H1 (cell line): Measurements from ENCODE around the gene NHEJ1. TPM values are rescaled to one million over a fixed set of nuclear protein-coding genes. Genes with fewer than 3 reads are reported as not detected.

Experiments used
- CTCF ChIA-PET: fragments of 300-600 bp; sonication (Branson Sonifier 250); formaldehyde crosslinking; loops from one replicate; lab custom pipeline; 2021; ENCODE audit not compliant: partially characterized antibody; lab: Charles Lee
- POLR2A ChIA-PET: fragments of 300-600 bp; sonication (Branson Sonifier 250); formaldehyde crosslinking; loops from one replicate; lab custom pipeline; 2021; ENCODE audit warnings: inconsistent platforms; ENCODE audit not compliant: partially characterized antibody; lab: Charles Lee
- DNase-seq, 2 experiments: peaks; one replicate each; pipeline versions ENCODE4 v3.0.0 to v3.0.0-alpha.2; 2010 to 2022; ENCODE audit warnings: low spot score in 2 of 2, low read depth in 1 of 2, mixed read lengths in 1 of 2
- FAIRE-seq: peaks from 2 replicates; lab custom pipeline; 2011; peaks lifted over from hg19 to GRCh38; lab: Jason Lieb, UNC
- H2AFZ ChIP-seq: 2 replicates; pipeline ENCODE4 v1.8.1; 2012; ENCODE audit warnings: low read length, inconsistent platforms
- H2AK5ac ChIP-seq: 2 replicates; pipeline ENCODE4 v1.6.1; 2013; ENCODE audit warnings: low read depth, low read length
- H2BK120ac ChIP-seq: replicated peaks from 2 replicates; pipeline ENCODE3; 2013; ENCODE audit warnings: low read depth, low read length, inconsistent platforms
- H2BK12ac ChIP-seq: 2 replicates; pipeline ENCODE4 v1.6.1; 2013; ENCODE audit warnings: low read depth, low read length
- H2BK15ac ChIP-seq: 2 replicates; pipeline ENCODE4 v1.6.1; 2013; ENCODE audit warnings: low read length
- H2BK20ac ChIP-seq: 2 replicates; pipeline ENCODE4 v1.6.1; 2013; ENCODE audit warnings: low read length
- H2BK5ac ChIP-seq: 2 replicates; pipeline ENCODE4 v1.6.1; 2013; ENCODE audit warnings: low read depth, low read length
- H3K14ac ChIP-seq: 2 replicates; pipeline ENCODE4 v1.6.1; 2013; ENCODE audit warnings: inconsistent platforms; ENCODE audit not compliant: insufficient read length
- H3K18ac ChIP-seq: 2 replicates; pipeline ENCODE4 v1.6.1; 2013; ENCODE audit warnings: low read length; ENCODE audit errors: extremely low read depth
- H3K23ac ChIP-seq: 2 replicates; pipeline ENCODE4 v1.6.1; 2013; ENCODE audit warnings: inconsistent platforms; ENCODE audit not compliant: insufficient read length
- H3K23me2 ChIP-seq: 2 replicates; pipeline ENCODE4 v1.6.1; 2013; ENCODE audit warnings: low read depth, low read length
- H3K27ac ChIP-seq: 2 replicates; pipeline ENCODE4 v1.6.1; 2011; ENCODE audit warnings: low read depth, low read length, inconsistent platforms
- H3K27me3 ChIP-seq, 4 experiments: replicated peaks in 1 of 4; 1 replicate in 1 of 4; 2 replicates in 3 of 4; pipeline versions ENCODE4 v1.6.1 to v1.8.1; 2011 to 2013; ENCODE audit warnings: low read length in 3 of 4, mild to moderate bottlenecking in 3 of 4, inconsistent platforms in 2 of 4, mixed read lengths in 2 of 4, moderate library complexity in 1 of 4; ENCODE audit not compliant: control insufficient read depth in 3 of 4, insufficient read depth in 3 of 4; ENCODE audit errors: extremely low read depth in 1 of 4
- H3K36me3 ChIP-seq, 4 experiments: 2 replicates each; pipeline versions ENCODE4 v1.6.1 to v1.8.1; 2011 to 2013; ENCODE audit warnings: mild to moderate bottlenecking in 4 of 4, low read length in 3 of 4, moderate library complexity in 2 of 4, control low read depth in 1 of 4, inconsistent platforms in 1 of 4; ENCODE audit not compliant: insufficient read depth in 4 of 4, control insufficient read depth in 2 of 4
- H3K4ac ChIP-seq: replicated peaks from 2 replicates; pipeline ENCODE3; 2013; ENCODE audit warnings: low read length, low read depth, mixed read lengths, inconsistent platforms; ENCODE audit not compliant: insufficient read length
- H3K4me1 ChIP-seq, 4 experiments: replicated peaks in 1 of 4; 1 replicate in 1 of 4; 2 replicates in 3 of 4; pipeline versions ENCODE4 v1.6.1 to v1.8.1; 2011 to 2013; ENCODE audit warnings: low read length in 3 of 4, inconsistent platforms in 2 of 4, mixed read lengths in 1 of 4; ENCODE audit not compliant: insufficient read depth in 4 of 4, control insufficient read depth in 3 of 4
- H3K4me2 ChIP-seq, 2 experiments: 2 replicates each; pipeline versions ENCODE4 v1.6.1 to v1.8.1; 2011 to 2013; ENCODE audit warnings: low read depth in 2 of 2, low read length in 2 of 2, control low read depth in 1 of 2, inconsistent platforms in 1 of 2, mild to moderate bottlenecking in 1 of 2; ENCODE audit not compliant: insufficient read depth in 1 of 2
- H3K4me3 ChIP-seq, 4 experiments: fragments of 200-600, 300-600 bp in 1 of 4; sonication (generic), shearing (Covaris generic), sonication (Bioruptor Twin) in 1 of 4; 2 replicates each; pipeline versions ENCODE4 v1.5.1 to v1.8.1; 2011 to 2016; ENCODE audit warnings: low read length in 4 of 4, low read depth in 3 of 4, control low read depth in 2 of 4, inconsistent platforms in 2 of 4, mild to moderate bottlenecking in 2 of 4, mixed read lengths in 1 of 4, moderate library complexity in 1 of 4; ENCODE audit not compliant: insufficient read depth in 2 of 4; ENCODE audit errors: extremely low read depth in 1 of 4
- H3K56ac ChIP-seq: replicated peaks from 2 replicates; pipeline ENCODE3; 2013; ENCODE audit warnings: low read depth, mild to moderate bottlenecking, mixed read lengths, low read length, inconsistent platforms; ENCODE audit not compliant: insufficient read length
- H3K79me1 ChIP-seq: 2 replicates; pipeline ENCODE4 v1.6.1; 2013; ENCODE audit warnings: low read depth, low read length, control low read depth
- H3K79me2 ChIP-seq, 2 experiments: 2 replicates each; pipeline versions ENCODE4 v1.6.1 to v1.8.1; 2012 to 2013; ENCODE audit warnings: low read length in 2 of 2, mild to moderate bottlenecking in 2 of 2, inconsistent platforms in 1 of 2; ENCODE audit not compliant: insufficient read depth in 2 of 2, control insufficient read depth in 1 of 2
- H3K9ac ChIP-seq, 4 experiments: replicated peaks in 1 of 4; 1 replicate in 1 of 4; 2 replicates in 3 of 4; pipeline versions ENCODE4 v1.6.1 to v1.8.1; 2011 to 2013; ENCODE audit warnings: low read depth in 3 of 4, low read length in 3 of 4, control low read depth in 2 of 4, mild to moderate bottlenecking in 2 of 4, moderate library complexity in 2 of 4, inconsistent platforms in 1 of 4; ENCODE audit errors: extremely low read depth in 1 of 4
- H3K9me3 ChIP-seq, 2 experiments: 2 replicates each; pipeline versions ENCODE4 v1.6.1 to v1.8.1; 2012 to 2013; ENCODE audit warnings: mild to moderate bottlenecking in 2 of 2, moderate library complexity in 2 of 2, control low read depth in 1 of 2, inconsistent platforms in 1 of 2, low read depth in 1 of 2, low read length in 1 of 2, mixed read lengths in 1 of 2; ENCODE audit not compliant: insufficient read depth in 2 of 2
- H4K20me1 ChIP-seq, 2 experiments: replicated peaks in 1 of 2; 2 replicates each; pipeline versions ENCODE3 to v1.8.1; 2011 to 2013; ENCODE audit warnings: inconsistent platforms in 2 of 2, low read length in 2 of 2, mild to moderate bottlenecking in 1 of 2; ENCODE audit not compliant: insufficient read depth in 2 of 2, control insufficient read depth in 1 of 2
- H4K5ac ChIP-seq: 2 replicates; pipeline ENCODE4 v1.6.1; 2013; ENCODE audit warnings: low read length, low read depth, mixed read lengths, inconsistent platforms; ENCODE audit not compliant: insufficient read length
- H4K8ac ChIP-seq: 2 replicates; pipeline ENCODE4 v1.8.0; 2013; ENCODE audit warnings: mild to moderate bottlenecking, moderate library complexity, low read length, inconsistent platforms; ENCODE audit not compliant: insufficient read depth; ENCODE audit errors: extremely low read depth
- H4K91ac ChIP-seq: replicated peaks from 2 replicates; pipeline ENCODE3; 2013; ENCODE audit warnings: low read length, mixed read lengths, inconsistent platforms; ENCODE audit not compliant: insufficient read length
- BCL11A ChIP-seq, 2 experiments: IDR thresholded peaks; one replicate each; pipeline ENCODE4 v1.6.1; 2011; ENCODE audit warnings: low read depth in 2 of 2, low read length in 2 of 2, mild to moderate bottlenecking in 2 of 2
- CREB1 ChIP-seq: IDR thresholded peaks from 2 replicates; pipeline ENCODE4 v1.6.1; 2012; ENCODE audit warnings: inconsistent platforms
- E2F6 ChIP-seq: IDR thresholded peaks from 2 replicates; pipeline ENCODE4 v1.6.1; 2012; ENCODE audit warnings: inconsistent platforms
- JUN ChIP-seq: IDR thresholded peaks from 2 replicates; pipeline ENCODE4 v1.6.1; 2011; ENCODE audit warnings: low read depth, mild to moderate bottlenecking, improper control_type of control experiment, low read length
- KDM4A ChIP-seq: IDR thresholded peaks from one replicate; pipeline ENCODE4 v1.7.1; 2012; ENCODE audit warnings: low read depth, mild to moderate bottlenecking, moderate library complexity, low read length, inconsistent platforms; ENCODE audit not compliant: severe bottlenecking
- KDM5A ChIP-seq: fragments of 200-600 bp; IDR thresholded peaks from 2 replicates; pipeline ENCODE4 v1.7.1; 2012; ENCODE audit warnings: mild to moderate bottlenecking, low read length, inconsistent platforms, mixed read lengths
- MAX ChIP-seq: IDR thresholded peaks from 2 replicates; pipeline ENCODE4 v1.6.1; 2012; ENCODE audit warnings: inconsistent platforms
- TEAD4 ChIP-seq: IDR thresholded peaks from 2 replicates; pipeline ENCODE4 v1.6.1; 2012; ENCODE audit warnings: low read depth, low read length, inconsistent platforms, mixed read lengths
- WGBS, 2 experiments: shearing (Covaris generic) in 1 of 2; methylation state at CpG; one replicate each; pipeline versions ENCODE4 v1.1.6 to v1.1.7; 2013 to 2015; ENCODE audit warnings: low lambda C conversion rate in 2 of 2, mixed read lengths in 2 of 2, inconsistent platforms in 1 of 2, low coverage in 1 of 2, missing lambda C conversion rate in 1 of 2; ENCODE audit not compliant: insufficient replicate concordance in 2 of 2, insufficient coverage in 1 of 2, insufficient read length in 1 of 2; ENCODE audit errors: extremely low coverage in 1 of 2, missing lambda C conversion rate in 1 of 2; 5-methylcytosine and 5-hydroxymethylcytosine counted together
- polyA plus RNA-seq, 7 experiments: library from polyadenylated mRNA; depleted of rRNA in 3 of 7; stranded (reverse) in 5 of 7; unstranded in 2 of 7; fragments of >200 nt in 5 of 7; fragments of 200-250 nt in 2 of 7; gene quantifications; 1 replicate in 5 of 7; 2 replicates in 1 of 7; 4 replicates in 1 of 7; pipeline versions ENCODE4 v1.2.1 to v1.2.3, GENCODE V29; 2011 to 2013; ENCODE audit warnings: missing spikeins in 2 of 7, mixed read lengths in 2 of 7
- total RNA-seq: library from RNA; stranded (reverse); fragmentation: NEBNext Ultra II Directional; extraction: Animal tissue kit (Norgen Biotek cat#: 25700); gene quantifications from 2 replicates; pipeline ENCODE4 v1.2.1, GENCODE V29; 2021

The NHEJ1 gene
- total and polyA plus RNA-seq, 2 of the 8 experiments (the other 6 are each of a cell fraction or from before 2014, with no cell fraction given) = 22.7 to 24.1 TPM

DNA sequence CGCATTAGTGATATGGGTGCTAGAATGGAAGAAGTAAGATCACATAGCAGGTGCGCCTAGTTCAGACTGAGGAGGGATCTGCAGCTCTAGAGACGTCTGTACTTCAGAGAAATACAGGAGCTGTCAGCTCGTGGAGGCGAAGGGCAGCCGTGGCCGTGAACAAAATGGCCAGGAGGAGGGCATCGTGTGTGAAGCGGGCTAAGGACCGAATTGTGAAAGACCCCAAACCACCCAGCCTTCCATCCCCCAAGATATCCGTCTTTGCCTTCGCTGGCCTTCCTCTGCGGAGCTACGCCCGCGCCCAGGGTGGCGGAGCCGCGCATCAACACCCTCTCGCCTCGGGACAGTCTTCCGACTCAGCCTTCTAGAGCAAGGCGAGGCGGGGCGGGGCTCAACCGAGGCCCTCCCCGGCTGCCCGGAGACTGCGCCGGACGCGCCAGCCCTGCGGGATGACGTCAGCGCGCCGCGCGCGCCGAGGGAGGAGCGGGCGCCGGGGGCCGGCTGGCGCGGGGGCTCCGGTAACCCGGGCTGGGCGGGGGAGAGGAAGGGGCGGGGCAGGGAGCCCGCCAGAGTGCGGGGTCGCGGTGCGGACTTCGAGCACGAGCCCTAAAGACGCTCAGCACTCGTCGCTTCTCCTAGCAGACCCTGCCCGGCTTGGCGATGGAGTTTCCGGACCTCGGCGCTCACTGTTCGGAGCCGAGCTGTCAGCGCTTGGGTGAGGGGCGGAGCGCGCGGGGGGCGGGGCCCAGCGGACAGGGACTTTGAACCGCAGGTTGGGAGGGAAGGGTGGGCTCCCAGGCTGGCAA, 45.9 kb upstream of the NHEJ1 start, which contains the start of gene ZFAND2B:
TSS of gene ZFAND2B (plus strand) at position 455 of the 806 bp plus-strand sequence. CDS start at position 661, 206 bp downstream.
- H3K9me3 ChIP-seq = no peaks in the 10 kb centered on the region; a peak in 1 of 4 replicates
- H2AFZ ChIP-seq = peak within 1 kb of the TSS; percentile 92
- WGBS, 2 experiments = 2% methylated on average over 33 of the region's 76 CpGs; no CpG with 5 or more reads in 1 of the 2 experiments
- no peak within 1 kb of the TSS for H2BK120ac ChIP-seq
- no peaks in the 10 kb centered on the region for H3K27me3 ChIP-seq
- H3K4me2 ChIP-seq = peak within 1 kb of the TSS; percentile 94 to 100
- peak within 1 kb of the TSS; percentile 71; the same call in 1 of the 2 replicates for H2AK5ac ChIP-seq
- peak within 1 kb of the TSS; percentile 70 to 80 (median 73) for H3K4me3 ChIP-seq
- no peak within 1 kb of the TSS for H3K56ac ChIP-seq
- H2BK20ac ChIP-seq = no peak within 1 kb of the TSS; the same call in 1 of the 2 replicates
- H3K79me2 ChIP-seq = no peaks in the 10 kb centered on the region
- 0 out of 2 replicates have a peak within 1 kb of the TSS, but pooled peaks have one; percentile 53 for H2BK15ac ChIP-seq
- H4K8ac ChIP-seq = peak within 1 kb of the TSS; percentile 81
- H3K4me1 ChIP-seq = peaks cover 0 to 6% (median 3%) of the 10 kb centered on the region in 4 experiments; a peak in 5 of 7 replicates
- peak within 1 kb of the TSS in 3 of 4 experiments; percentile 58 to 84 (median 63); a peak in 6 of 7 replicates for H3K9ac ChIP-seq
- no peak within 1 kb of the TSS for H4K91ac ChIP-seq
- peak within 1 kb of the TSS; percentile 39; the same call in 1 of the 2 replicates for H2BK12ac ChIP-seq
- H4K5ac ChIP-seq = peak within 1 kb of the TSS; percentile 87
- FAIRE-seq (no peak), DNase-seq (peak; percentile 78 to 96)
- H3K23ac ChIP-seq = no peak within 1 kb of the TSS
- H3K79me1 ChIP-seq = no peaks in the 10 kb centered on the region
- H4K20me1 ChIP-seq = peaks cover 0 to 2% of the 10 kb centered on the region in 2 experiments
- peak within 1 kb of the TSS; percentile 82; the same call in 1 of the 2 replicates for H2BK5ac ChIP-seq
- peaks cover 10% of the 10 kb centered on the region for H3K23me2 ChIP-seq
- peak within 1 kb of the TSS; percentile 28 for H3K27ac ChIP-seq
- H3K36me3 ChIP-seq = peaks cover 0 to 20% (median 8%) of the 10 kb centered on the region in 4 experiments; a peak in 5 of 8 replicates
- ChIA-PET POLR2A (interaction anchor here (0.8 to 6.1 kb wide), 17 partner anchors 10 to 548 kb away, joined by 3 to 101 read pairs (median 4); partner anchors contain the start of genes ABCB6, ANKZF1, ATG9A and BCS1L), CTCF (interaction anchor here (0.6 to 2.4 kb wide), 19 partner anchors 25 to 308 kb away, joined by 3 to 8 read pairs (median 3); partner anchors contain the start of genes CNPPD1 and TUBA4B)
- peak within 1 kb of the TSS; percentile 93 for H3K18ac ChIP-seq
- peak within 1 kb of the TSS; percentile 0 for H3K4ac ChIP-seq
- H3K14ac ChIP-seq = no peak within 1 kb of the TSS
- TF ChIP-seq E2F6 = no peak
- TF ChIP-seq BCL11A (IDR thresholded peaks at IDR 0.05; ENCODE audit: low read depth in 2 of 2, low read length in 2 of 2) = no peak
- no peak for TF ChIP-seq JUN
- no peak for TF ChIP-seq KDM5A
- no peak for TF ChIP-seq TEAD4
- peak; percentile 87 for TF ChIP-seq CREB1
- TF ChIP-seq KDM4A = peak; percentile 65
- TF ChIP-seq MAX = no peak
